ENCODE results near the gene MYMX.

MYMX gene

GRCh38 chr6:44247338-44248302, 30.9 kb downstream of the MYMX start (continued):
- TF ChIP-seq ZBTB49 (tag by site-specific recombination; IDR thresholded peaks at IDR 0.05; ENCODE audit: low read depth) (no peak), ZNF777 (tag by site-specific recombination; IDR thresholded peaks at IDR 0.05; ENCODE audit: borderline replicate concordance) (0 out of 2 replicates have a peak, but pooled peaks have one; percentile 49), SP2 (tag by site-specific recombination; IDR thresholded peaks at IDR 0.05) (peak; percentile 52), ZNF366 (tag by site-specific recombination; conservative IDR thresholded peaks at IDR 0.05) (peak; percentile 38; the same call in 1 of the 2 replicates), EGR2 (tag by site-specific recombination; IDR thresholded peaks at IDR 0.05; ENCODE audit: low read depth) (peak; percentile 77), GLIS2 (tag by site-specific recombination; IDR thresholded peaks at IDR 0.05) (peak; percentile 55; the same call in 1 of the 2 replicates), PRDM10 (tag by site-specific recombination; IDR thresholded peaks at IDR 0.05) (peak; percentile 95), ZNF561 (tag by site-specific recombination; IDR thresholded peaks at IDR 0.05; ENCODE audit: borderline replicate concordance) (no peak), KLF16 (tag by site-specific recombination; IDR thresholded peaks at IDR 0.05) (0 out of 2 replicates have a peak, but pooled peaks have one; percentile 6), ZNF501 (tag by site-specific recombination; IDR thresholded peaks at IDR 0.05) (no peak; the same call in 1 of the 2 replicates), ZNF473 (tag by site-specific recombination; IDR thresholded peaks at IDR 0.05) (no peak), YY2 (tag by site-specific recombination; IDR thresholded peaks at IDR 0.05) (peak; percentile 82), HIC1 (tag by site-specific recombination; IDR thresholded peaks at IDR 0.05) (peak; percentile 86), ZSCAN18 (tag by site-specific recombination; IDR thresholded peaks at IDR 0.05) (no peak), IKZF3 (tag by site-specific recombination; IDR thresholded peaks at IDR 0.05) (no peak), ZNF239 (tag by site-specific recombination; IDR thresholded peaks at IDR 0.05) (peak; percentile 1; the same call in 1 of the 2 replicates), ZXDB (tag by site-specific recombination; IDR thresholded peaks at IDR 0.05) (peak; percentile 95), YY1 (tag by site-specific recombination; IDR thresholded peaks at IDR 0.05) (peak; percentile 43; the same call in 1 of the 2 replicates), ZNF398 (tag by site-specific recombination; IDR thresholded peaks at IDR 0.05) (peak; percentile 75)
- TF ChIP-seq, protein P1, sequence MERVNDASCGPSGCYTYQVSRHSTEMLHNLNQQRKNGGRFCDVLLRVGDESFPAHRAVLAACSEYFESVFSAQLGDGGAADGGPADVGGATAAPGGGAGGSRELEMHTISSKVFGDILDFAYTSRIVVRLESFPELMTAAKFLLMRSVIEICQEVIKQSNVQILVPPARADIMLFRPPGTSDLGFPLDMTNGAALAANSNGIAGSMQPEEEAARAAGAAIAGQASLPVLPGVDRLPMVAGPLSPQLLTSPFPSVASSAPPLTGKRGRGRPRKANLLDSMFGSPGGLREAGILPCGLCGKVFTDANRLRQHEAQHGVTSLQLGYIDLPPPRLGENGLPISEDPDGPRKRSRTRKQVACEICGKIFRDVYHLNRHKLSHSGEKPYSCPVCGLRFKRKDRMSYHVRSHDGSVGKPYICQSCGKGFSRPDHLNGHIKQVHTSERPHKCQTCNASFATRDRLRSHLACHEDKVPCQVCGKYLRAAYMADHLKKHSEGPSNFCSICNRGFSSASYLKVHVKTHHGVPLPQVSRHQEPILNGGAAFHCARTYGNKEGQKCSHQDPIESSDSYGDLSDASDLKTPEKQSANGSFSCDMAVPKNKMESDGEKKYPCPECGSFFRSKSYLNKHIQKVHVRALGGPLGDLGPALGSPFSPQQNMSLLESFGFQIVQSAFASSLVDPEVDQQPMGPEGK (tag by site-specific recombination; IDR thresholded peaks at IDR 0.05), result peak; percentile 68
- TF ChIP-seq, protein P2, sequence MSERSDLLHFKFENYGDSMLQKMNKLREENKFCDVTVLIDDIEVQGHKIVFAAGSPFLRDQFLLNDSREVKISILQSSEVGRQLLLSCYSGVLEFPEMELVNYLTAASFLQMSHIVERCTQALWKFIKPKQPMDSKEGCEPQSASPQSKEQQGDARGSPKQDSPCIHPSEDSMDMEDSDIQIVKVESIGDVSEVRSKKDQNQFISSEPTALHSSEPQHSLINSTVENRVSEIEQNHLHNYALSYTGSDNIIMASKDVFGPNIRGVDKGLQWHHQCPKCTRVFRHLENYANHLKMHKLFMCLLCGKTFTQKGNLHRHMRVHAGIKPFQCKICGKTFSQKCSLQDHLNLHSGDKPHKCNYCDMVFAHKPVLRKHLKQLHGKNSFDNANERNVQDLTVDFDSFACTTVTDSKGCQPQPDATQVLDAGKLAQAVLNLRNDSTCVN (tag by site-specific recombination; optimal IDR thresholded peaks at IDR 0.05), result peak; percentile 46

All from HEK293 (cell line).